Breast epithelium (tissue), 3 donors: ENCODE results near the gene LARP4.

Experiments used
- POLR2A ChIP-seq: fragments of 450-650 bp; IDR thresholded peaks from one replicate; pipeline ENCODE4 v1.6.1; 2016; ENCODE audit warnings: antibody characterized with exemption, mild to moderate bottlenecking, moderate library complexity
- TF ChIP-seq, protein P1 (sequence below), 3 donors: fragments of 450-650 bp; IDR thresholded peaks; one replicate each; pipeline ENCODE4 v1.5.1; 2016 to 2017; ENCODE audit warnings: antibody characterized with exemption in 3 of 3, mild to moderate bottlenecking in 3 of 3, moderate library complexity in 3 of 3

DNA sequence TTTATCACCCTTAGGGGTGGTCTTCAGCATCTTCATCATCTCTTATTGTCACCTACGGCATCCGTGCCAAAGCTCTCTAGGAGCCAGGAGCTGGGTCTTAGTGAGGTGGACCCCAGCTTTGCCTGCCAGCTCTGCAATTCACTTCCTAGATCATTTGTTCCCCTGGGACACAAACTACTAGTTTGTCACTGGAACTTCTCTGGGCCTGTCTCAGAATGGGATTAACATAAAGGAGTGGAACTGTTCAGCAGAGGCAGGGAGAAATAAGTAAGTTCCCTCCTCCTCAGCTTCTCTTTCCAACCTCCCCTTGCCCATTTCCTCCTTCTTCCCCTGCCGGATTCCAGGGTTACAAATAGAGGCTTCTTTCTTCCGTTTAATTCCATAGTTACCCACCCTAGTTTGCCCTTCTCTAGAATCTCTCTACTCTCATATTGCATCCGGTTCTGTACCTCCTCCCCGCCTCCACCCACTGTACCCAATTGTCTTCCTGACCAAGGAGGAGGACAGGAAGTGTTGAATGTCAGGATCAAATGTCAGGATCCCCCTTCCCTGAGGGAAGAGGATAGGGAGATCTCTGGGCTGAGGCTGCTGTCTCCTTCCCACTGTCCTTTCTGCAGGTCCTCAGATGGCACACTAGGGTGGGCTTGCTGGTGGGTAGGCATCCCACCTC, 25.0 kb downstream of the LARP4 start:
- TF ChIP-seq, protein P1, sequence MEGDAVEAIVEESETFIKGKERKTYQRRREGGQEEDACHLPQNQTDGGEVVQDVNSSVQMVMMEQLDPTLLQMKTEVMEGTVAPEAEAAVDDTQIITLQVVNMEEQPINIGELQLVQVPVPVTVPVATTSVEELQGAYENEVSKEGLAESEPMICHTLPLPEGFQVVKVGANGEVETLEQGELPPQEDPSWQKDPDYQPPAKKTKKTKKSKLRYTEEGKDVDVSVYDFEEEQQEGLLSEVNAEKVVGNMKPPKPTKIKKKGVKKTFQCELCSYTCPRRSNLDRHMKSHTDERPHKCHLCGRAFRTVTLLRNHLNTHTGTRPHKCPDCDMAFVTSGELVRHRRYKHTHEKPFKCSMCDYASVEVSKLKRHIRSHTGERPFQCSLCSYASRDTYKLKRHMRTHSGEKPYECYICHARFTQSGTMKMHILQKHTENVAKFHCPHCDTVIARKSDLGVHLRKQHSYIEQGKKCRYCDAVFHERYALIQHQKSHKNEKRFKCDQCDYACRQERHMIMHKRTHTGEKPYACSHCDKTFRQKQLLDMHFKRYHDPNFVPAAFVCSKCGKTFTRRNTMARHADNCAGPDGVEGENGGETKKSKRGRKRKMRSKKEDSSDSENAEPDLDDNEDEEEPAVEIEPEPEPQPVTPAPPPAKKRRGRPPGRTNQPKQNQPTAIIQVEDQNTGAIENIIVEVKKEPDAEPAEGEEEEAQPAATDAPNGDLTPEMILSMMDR (IDR thresholded peaks at IDR 0.05) = no peak
- no peak for TF ChIP-seq POLR2A
